ENCODE measurements around the gene CAMK1D. TPM values are rescaled to one million over a fixed set of nuclear protein-coding genes. Genes with fewer than 3 reads are reported as not detected.
"Not testable (repeated sequence)": the region's sequence is repeated elsewhere in the genome, so short reads cannot be mapped to it uniquely, and the experiment has no call there.

Gene CAMK1D
- polyA plus RNA-seq, 1 donor: 11.9 TPM

- no peak for DNase-seq
Observed at GRCh38 chr10:12797471-12798262, 448.3 kb downstream of the CAMK1D start.

GRCh38 chr10:12799144-12799543, 449.8 kb downstream of the CAMK1D start:
- no peak for DNase-seq

GRCh38 chr10:12799714-12800113, 450.4 kb downstream of the CAMK1D start:
- DNase-seq: no peak

- no peak for DNase-seq
Observed at GRCh38 chr10:12800302-12800701, 451.0 kb downstream of the CAMK1D start.

GRCh38 chr10:12801214-12802087, 452.1 kb downstream of the CAMK1D start:
- no peak for DNase-seq

- DNase-seq: no peak
Observed at GRCh38 chr10:12803776-12804175, 454.4 kb downstream of the CAMK1D start.

GRCh38 chr10:12806228-12807095, 457.1 kb downstream of the CAMK1D start:
- DNase-seq: no peak

- no peak for DNase-seq
Observed at GRCh38 chr10:12807096-12807755, 457.9 kb downstream of the CAMK1D start.

- no peak for DNase-seq
Observed at GRCh38 chr10:12808014-12808613, 458.8 kb downstream of the CAMK1D start.

- not testable (repeated sequence) for DNase-seq
Observed at GRCh38 chr10:12810046-12810445, 460.7 kb downstream of the CAMK1D start.

- no peak for DNase-seq
Observed at GRCh38 chr10:12811826-12812225, 462.5 kb downstream of the CAMK1D start.

- no peak for DNase-seq
Observed at GRCh38 chr10:12812571-12812970, 463.2 kb downstream of the CAMK1D start.

- DNase-seq: no peak
Observed at GRCh38 chr10:12814166-12814565, 464.8 kb downstream of the CAMK1D start.

- DNase-seq: no peak
Observed at GRCh38 chr10:12819071-12819470, 469.7 kb downstream of the CAMK1D start.

- no peak for DNase-seq
Observed at GRCh38 chr10:12819656-12820055, 470.3 kb downstream of the CAMK1D start.

GRCh38 chr10:12822126-12822892, 473.0 kb downstream of the CAMK1D start:
- no peak for DNase-seq

- DNase-seq: no peak
Observed at GRCh38 chr10:12822893-12823170, 473.5 kb downstream of the CAMK1D start.

GRCh38 chr10:12823328-12823727, 474.0 kb downstream of the CAMK1D start:
- DNase-seq: no peak

GRCh38 chr10:12825260-12825849, 476.0 kb downstream of the CAMK1D start:
- no peak for DNase-seq

- DNase-seq: no peak
Observed at GRCh38 chr10:12826800-12827372, 477.5 kb downstream of the CAMK1D start.

Measured in left kidney (tissue), 2 donors.